Measurements from ENCODE around the gene LLCFC1.

DNA sequence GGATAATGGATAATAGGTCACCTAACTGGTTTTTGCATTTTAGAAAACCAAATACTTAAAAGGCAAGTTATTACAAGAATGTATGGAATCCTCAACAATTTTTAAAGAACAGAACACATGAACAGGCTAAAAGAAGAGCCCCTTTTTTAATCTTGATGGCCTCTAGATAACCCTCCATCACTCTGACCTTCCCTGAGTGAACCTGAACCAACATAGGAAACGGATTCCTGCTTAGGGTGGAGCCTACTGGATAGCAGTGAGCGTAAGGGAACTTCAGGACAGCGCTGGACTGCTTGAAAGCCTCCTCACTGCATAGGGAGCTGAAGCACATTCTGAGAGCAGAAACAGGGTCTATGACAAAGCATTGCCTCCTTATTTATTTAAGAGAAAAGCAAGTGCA is 26.2 kb upstream of the LLCFC1 start:
- TF ChIP-seq, protein P1, sequence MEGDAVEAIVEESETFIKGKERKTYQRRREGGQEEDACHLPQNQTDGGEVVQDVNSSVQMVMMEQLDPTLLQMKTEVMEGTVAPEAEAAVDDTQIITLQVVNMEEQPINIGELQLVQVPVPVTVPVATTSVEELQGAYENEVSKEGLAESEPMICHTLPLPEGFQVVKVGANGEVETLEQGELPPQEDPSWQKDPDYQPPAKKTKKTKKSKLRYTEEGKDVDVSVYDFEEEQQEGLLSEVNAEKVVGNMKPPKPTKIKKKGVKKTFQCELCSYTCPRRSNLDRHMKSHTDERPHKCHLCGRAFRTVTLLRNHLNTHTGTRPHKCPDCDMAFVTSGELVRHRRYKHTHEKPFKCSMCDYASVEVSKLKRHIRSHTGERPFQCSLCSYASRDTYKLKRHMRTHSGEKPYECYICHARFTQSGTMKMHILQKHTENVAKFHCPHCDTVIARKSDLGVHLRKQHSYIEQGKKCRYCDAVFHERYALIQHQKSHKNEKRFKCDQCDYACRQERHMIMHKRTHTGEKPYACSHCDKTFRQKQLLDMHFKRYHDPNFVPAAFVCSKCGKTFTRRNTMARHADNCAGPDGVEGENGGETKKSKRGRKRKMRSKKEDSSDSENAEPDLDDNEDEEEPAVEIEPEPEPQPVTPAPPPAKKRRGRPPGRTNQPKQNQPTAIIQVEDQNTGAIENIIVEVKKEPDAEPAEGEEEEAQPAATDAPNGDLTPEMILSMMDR (conservative IDR thresholded peaks at IDR 0.05; ENCODE audit: low read depth in 2 of 2) = no peak
- TF ChIP-seq POLR2AphosphoS5 (IDR thresholded peaks at IDR 0.05; ENCODE audit: low read depth) = no peak
- TF ChIP-seq, protein P2, sequence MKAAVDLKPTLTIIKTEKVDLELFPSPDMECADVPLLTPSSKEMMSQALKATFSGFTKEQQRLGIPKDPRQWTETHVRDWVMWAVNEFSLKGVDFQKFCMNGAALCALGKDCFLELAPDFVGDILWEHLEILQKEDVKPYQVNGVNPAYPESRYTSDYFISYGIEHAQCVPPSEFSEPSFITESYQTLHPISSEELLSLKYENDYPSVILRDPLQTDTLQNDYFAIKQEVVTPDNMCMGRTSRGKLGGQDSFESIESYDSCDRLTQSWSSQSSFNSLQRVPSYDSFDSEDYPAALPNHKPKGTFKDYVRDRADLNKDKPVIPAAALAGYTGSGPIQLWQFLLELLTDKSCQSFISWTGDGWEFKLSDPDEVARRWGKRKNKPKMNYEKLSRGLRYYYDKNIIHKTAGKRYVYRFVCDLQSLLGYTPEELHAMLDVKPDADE (IDR thresholded peaks at IDR 0.05) = no peak
- TF ChIP-seq EZH2 (IDR thresholded peaks at IDR 0.05; ENCODE audit: low read depth, unreplicated experiment) = no peak
- TF ChIP-seq, protein P3, sequence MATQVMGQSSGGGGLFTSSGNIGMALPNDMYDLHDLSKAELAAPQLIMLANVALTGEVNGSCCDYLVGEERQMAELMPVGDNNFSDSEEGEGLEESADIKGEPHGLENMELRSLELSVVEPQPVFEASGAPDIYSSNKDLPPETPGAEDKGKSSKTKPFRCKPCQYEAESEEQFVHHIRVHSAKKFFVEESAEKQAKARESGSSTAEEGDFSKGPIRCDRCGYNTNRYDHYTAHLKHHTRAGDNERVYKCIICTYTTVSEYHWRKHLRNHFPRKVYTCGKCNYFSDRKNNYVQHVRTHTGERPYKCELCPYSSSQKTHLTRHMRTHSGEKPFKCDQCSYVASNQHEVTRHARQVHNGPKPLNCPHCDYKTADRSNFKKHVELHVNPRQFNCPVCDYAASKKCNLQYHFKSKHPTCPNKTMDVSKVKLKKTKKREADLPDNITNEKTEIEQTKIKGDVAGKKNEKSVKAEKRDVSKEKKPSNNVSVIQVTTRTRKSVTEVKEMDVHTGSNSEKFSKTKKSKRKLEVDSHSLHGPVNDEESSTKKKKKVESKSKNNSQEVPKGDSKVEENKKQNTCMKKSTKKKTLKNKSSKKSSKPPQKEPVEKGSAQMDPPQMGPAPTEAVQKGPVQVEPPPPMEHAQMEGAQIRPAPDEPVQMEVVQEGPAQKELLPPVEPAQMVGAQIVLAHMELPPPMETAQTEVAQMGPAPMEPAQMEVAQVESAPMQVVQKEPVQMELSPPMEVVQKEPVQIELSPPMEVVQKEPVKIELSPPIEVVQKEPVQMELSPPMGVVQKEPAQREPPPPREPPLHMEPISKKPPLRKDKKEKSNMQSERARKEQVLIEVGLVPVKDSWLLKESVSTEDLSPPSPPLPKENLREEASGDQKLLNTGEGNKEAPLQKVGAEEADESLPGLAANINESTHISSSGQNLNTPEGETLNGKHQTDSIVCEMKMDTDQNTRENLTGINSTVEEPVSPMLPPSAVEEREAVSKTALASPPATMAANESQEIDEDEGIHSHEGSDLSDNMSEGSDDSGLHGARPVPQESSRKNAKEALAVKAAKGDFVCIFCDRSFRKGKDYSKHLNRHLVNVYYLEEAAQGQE (IDR thresholded peaks at IDR 0.05; ENCODE audit: unreplicated experiment) = no peak
- TF ChIP-seq CREB1 (CRISPR knock-in tag; IDR thresholded peaks at IDR 0.05; ENCODE audit: low read depth) = no peak
- TF ChIP-seq EZH2phosphoT487 (IDR thresholded peaks at IDR 0.05; ENCODE audit: unreplicated experiment) = no peak
- TF ChIP-seq NANOG (IDR thresholded peaks at IDR 0.05; ENCODE audit: borderline replicate concordance) = no peak
- no peak for TF ChIP-seq ZNF331 (CRISPR knock-in tag; IDR thresholded peaks at IDR 0.05; ENCODE audit: low read depth)
- no peak for TF ChIP-seq STAT1 (IDR thresholded peaks at IDR 0.05; ENCODE audit: unreplicated experiment)

Measured in GM23338 (cell line).